B cell (primary cell): ENCODE measurements around the gene SHFL. TPM values are rescaled to one million over a fixed set of nuclear protein-coding genes. Genes with fewer than 3 reads are reported as not detected.
A peak's percentile ranks its signal among the peaks of the same experiment; 100 is the strongest.

Experiments
- ATAC-seq: fragments of 200-7000 bp; cut with Tn5 transposase; one replicate; pipeline ENCODE4 v1.10.0; 2021; ENCODE audit warnings: low read depth, mild to moderate bottlenecking, moderate number of reproducible peaks, moderate library complexity
- CTCF ChIA-PET: fragments of 350-600 bp; sonication (Branson Sonifier 250); formaldehyde crosslinking; loops from one replicate; lab custom pipeline; 2021; ENCODE audit warnings: antibody characterized with exemption, inconsistent platforms; lab: Charles Lee
- POLR2A ChIA-PET: fragments of 350-600 bp; sonication (Branson Sonifier 250); formaldehyde crosslinking; loops from one replicate; lab custom pipeline; 2021; ENCODE audit warnings: antibody characterized with exemption; lab: Charles Lee
- DNase-seq: peaks from one replicate; pipeline ENCODE4 v3.0.0; 2013
- H2AFZ ChIP-seq: 2 replicates; pipeline ENCODE4 v1.6.1; 2012; ENCODE audit warnings: mild to moderate bottlenecking, low read depth, low read length; ENCODE audit not compliant: insufficient read depth, poor library complexity, severe bottlenecking
- H3K27ac ChIP-seq, 2 donors: 1 replicate in 1 of 2; 2 replicates in 1 of 2; pipeline ENCODE4 v1.5.1; 2012 to 2013; ENCODE audit warnings: low read length in 2 of 2, mild to moderate bottlenecking in 2 of 2, moderate library complexity in 1 of 2
- H3K27me3 ChIP-seq, 4 experiments: fragments of 200-600 bp in 1 of 4; sonication (generic) in 1 of 4; replicated peaks in 1 of 4; 1 replicate in 2 of 4; 2 replicates in 2 of 4; pipeline versions ENCODE4 v1.6.1 to v1.7.0; 2013 to 2016; ENCODE audit warnings: low read length in 3 of 4, mild to moderate bottlenecking in 2 of 4, mixed read lengths in 1 of 4, moderate library complexity in 1 of 4; ENCODE audit not compliant: insufficient read depth in 4 of 4, control insufficient read depth in 3 of 4; ENCODE audit errors: control extremely low read depth in 1 of 4
- H3K36me3 ChIP-seq, 2 experiments: replicated peaks in 1 of 2; 1 replicate in 1 of 2; 2 replicates in 1 of 2; pipeline versions ENCODE4 v1.6.1 to v1.7.1; 2013; ENCODE audit warnings: low read length in 1 of 2; ENCODE audit not compliant: insufficient read depth in 2 of 2, control insufficient read depth in 1 of 2; ENCODE audit errors: control extremely low read depth in 1 of 2, extremely low read depth in 1 of 2
- H3K4me1 ChIP-seq, 2 donors: fragments of 200-600 bp in 1 of 2; sonication (generic) in 1 of 2; 1 replicate in 1 of 2; 2 replicates in 1 of 2; pipeline versions ENCODE4 v1.5.1 to v1.6.1; 2013 to 2017; ENCODE audit warnings: low read length in 2 of 2; ENCODE audit not compliant: control insufficient read depth in 2 of 2, insufficient read depth in 2 of 2
- H3K4me2 ChIP-seq: replicated peaks from 2 replicates; pipeline ENCODE3; 2012; ENCODE audit warnings: mild to moderate bottlenecking, low read depth, low read length; ENCODE audit not compliant: poor library complexity, severe bottlenecking
- H3K4me3 ChIP-seq, 5 experiments: fragments of 200-600 bp in 1 of 5; sonication (generic) in 1 of 5; 1 replicate in 3 of 5; 2 replicates in 2 of 5; pipeline versions ENCODE4 v1.5.1 to v1.7.0; 2011 to 2016; ENCODE audit warnings: low read length in 4 of 5, mild to moderate bottlenecking in 4 of 5, low read depth in 2 of 5, control low read depth in 1 of 5, moderate library complexity in 1 of 5; ENCODE audit not compliant: insufficient read depth in 1 of 5; ENCODE audit errors: control extremely low read depth in 1 of 5, extremely low read depth in 1 of 5
- H3K79me2 ChIP-seq: fragments of 200-600 bp; sonication (generic); one replicate; pipeline ENCODE4 v1.6.0; 2016; ENCODE audit warnings: low read length; ENCODE audit not compliant: control insufficient read depth, insufficient read depth
- H3K9ac ChIP-seq: fragments of 200-600 bp; sonication (generic); 2 replicates; pipeline ENCODE4 v1.6.1; 2017; ENCODE audit warnings: mild to moderate bottlenecking, low read length, moderate library complexity
- H3K9me3 ChIP-seq, 3 donors: one replicate each; pipeline versions ENCODE4 v1.6.1 to v1.7.1; 2013; ENCODE audit warnings: low read length in 2 of 3; ENCODE audit not compliant: control insufficient read depth in 2 of 3, insufficient read depth in 1 of 3; ENCODE audit errors: control extremely low read depth in 1 of 3
- H4K20me1 ChIP-seq: 2 replicates; pipeline ENCODE4 v1.6.0; 2012; ENCODE audit warnings: mild to moderate bottlenecking, low read length; ENCODE audit not compliant: insufficient read depth, control insufficient read depth, poor library complexity, severe bottlenecking
- H3K27ac Mint-ChIP-seq: one replicate; pipeline ENCODE4 v1.8.0; 2021; ENCODE audit warnings: mixed read lengths
- H3K27me3 Mint-ChIP-seq: one replicate; pipeline ENCODE4 v1.8.0; 2021; ENCODE audit warnings: mixed read lengths
- H3K4me1 Mint-ChIP-seq: one replicate; pipeline ENCODE4 v1.8.0; 2021; ENCODE audit warnings: mixed read lengths
- H3K4me3 Mint-ChIP-seq: one replicate; pipeline ENCODE4 v1.8.0; 2021; ENCODE audit warnings: mixed read lengths
- H3K9me3 Mint-ChIP-seq: one replicate; pipeline ENCODE4 v1.8.0; 2022; ENCODE audit warnings: mixed read lengths; ENCODE audit not compliant: insufficient read depth
- CTCF ChIP-seq: fragments of 200-600 bp; IDR thresholded peaks from one replicate; pipeline ENCODE4 v1.8.0; 2022; ENCODE audit warnings: antibody characterized with exemption, mild to moderate bottlenecking
- EZH2 ChIP-seq: IDR thresholded peaks from 2 replicates; pipeline ENCODE4 v1.6.1; 2012; ENCODE audit warnings: borderline replicate concordance, low read depth, mild to moderate bottlenecking, moderate library complexity, low read length; ENCODE audit not compliant: insufficient read depth, poor library complexity, severe bottlenecking
- WGBS: methylation state at CpG from one replicate; pipeline ENCODE4 v1.1.5; 2013; ENCODE audit warnings: missing lambda C conversion rate; ENCODE audit not compliant: insufficient coverage; 5-methylcytosine and 5-hydroxymethylcytosine counted together
- intact Hi-C: fragments of 100-400 bp; cut with micrococcal nuclease; formaldehyde crosslinking; loops from one replicate; pipeline ENCODE4 v1.10.0; 2022
- polyA plus RNA-seq: library from polyadenylated mRNA; depleted of rRNA; stranded (reverse); fragments of >200 nt; gene quantifications from 2 replicates; pipeline ENCODE4 v1.2.3, GENCODE V29; 2012
- total RNA-seq, 2 donors: library from RNA; stranded (reverse); fragments of 120-200 nt in 1 of 2; gene quantifications; 1 replicate in 1 of 2; 2 replicates in 1 of 2; pipeline versions ENCODE4 v1.2.3 to v1.2.4, GENCODE V29; 2013 to 2022

SHFL gene
- total and polyA plus RNA-seq, 2 donors (not counting 1 experiment from before 2014, with no cell fraction given) = 109 to 205 TPM

DNA sequence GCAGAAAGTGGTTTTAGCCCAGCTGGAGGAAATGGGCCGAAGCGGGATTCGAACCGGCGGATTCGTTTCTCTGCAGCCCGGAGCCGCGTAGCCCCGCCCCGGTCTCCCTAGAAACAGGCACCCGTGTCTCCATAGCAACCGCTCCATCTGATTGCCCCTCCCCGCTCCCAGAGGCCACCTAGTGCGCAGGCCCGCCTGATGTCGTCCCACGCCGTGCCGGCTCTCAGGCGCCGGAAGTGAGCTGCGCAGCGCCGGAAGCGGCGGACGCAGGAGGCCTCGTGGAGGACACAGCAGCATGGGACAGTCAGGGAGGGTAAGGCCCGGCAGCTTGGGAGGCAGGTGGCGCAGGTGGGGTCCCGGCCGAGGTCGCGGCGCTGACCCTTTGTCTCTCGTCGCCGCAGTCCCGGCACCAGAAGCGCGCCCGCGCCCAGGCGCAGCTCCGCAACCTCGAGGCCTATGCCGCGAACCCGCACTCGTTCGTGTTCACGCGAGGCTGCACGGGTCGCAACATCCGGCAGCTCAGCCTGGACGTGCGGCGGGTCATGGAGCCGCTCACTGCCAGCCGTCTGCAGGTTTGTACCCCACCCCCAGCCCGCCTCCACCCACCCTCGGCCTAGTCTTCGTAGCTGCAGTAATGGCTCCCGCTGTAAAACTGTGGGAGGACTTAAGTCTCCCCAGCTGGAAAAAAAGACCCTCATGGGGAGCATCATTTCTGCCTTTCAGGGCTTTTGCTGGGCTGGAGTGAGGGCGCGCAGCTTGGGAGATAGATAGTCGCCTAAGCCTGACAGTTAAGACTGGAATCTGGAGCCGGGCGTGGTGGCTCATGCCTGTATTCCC lies 20.2 kb downstream of the SHFL start, which contains the start of gene PPAN:
TSS of gene PPAN (plus strand) at position 263 of the 837 bp plus-strand sequence. CDS start at position 296, 33 bp downstream.
- H3K9ac ChIP-seq = peak within 1 kb of the TSS; percentile 78
- DNase-seq = peak; percentile 98
- Mint-ChIP-seq H3K4me3 (peak within 1 kb of the TSS; percentile 92), H3K27me3 (no peaks in the 10 kb centered on the region), H3K27ac (peak within 1 kb of the TSS; percentile 99), H3K4me1 (peaks cover 58% of the 10 kb centered on the region), H3K9me3 (no peaks in the 10 kb centered on the region)
- CTCF ChIA-PET = interaction anchor here (1.0 to 14.9 kb wide), 5 partner anchors 9 to 1020 kb away, joined by 3 to 263 read pairs (median 5); partner anchors contain the start of genes EIF3G and P2RY11
- no peaks in the 10 kb centered on the region for H3K9me3 ChIP-seq
- H3K27ac ChIP-seq = peak within 1 kb of the TSS; percentile 97 to 99
- WGBS = under 1% methylated on average over 71 of the region's 71 CpGs
- H3K4me3 ChIP-seq = peak within 1 kb of the TSS; percentile 4 to 71 (median 69)
- peaks cover 37% of the 10 kb centered on the region for H3K79me2 ChIP-seq
- H3K27me3 ChIP-seq = no peaks in the 10 kb centered on the region
- H3K4me1 ChIP-seq = peaks cover 53 to 73% of the 10 kb centered on the region in 2 donors
- ATAC-seq = peak; percentile 60
- H3K36me3 ChIP-seq = peaks cover 0 to 42% of the 10 kb centered on the region in 2 experiments
- peak within 1 kb of the TSS; percentile 81 for H2AFZ ChIP-seq
- TF ChIP-seq CTCF = no peak
- TF ChIP-seq EZH2 = no peak
- intact Hi-C loops = loop anchor here (1.0 to 10.0 kb wide), 4 partner anchors 10 to 298 kb away; partner anchors contain the start of genes CDC37 and SHFL
- H4K20me1 ChIP-seq = peaks cover 35% of the 10 kb centered on the region
- POLR2A ChIA-PET = interaction anchor here (0.6 to 3.1 kb wide), 10 partner anchors 10 to 1077 kb away, joined by 3 to 26 read pairs (median 4); no protein-coding TSS in a partner anchor
- H3K4me2 ChIP-seq = peak within 1 kb of the TSS; percentile 83
